K562 (cell line): Measurements from ENCODE around the gene PRDX6. TPM values are rescaled to one million over a fixed set of nuclear protein-coding genes. Genes with fewer than 3 reads are reported as not detected.

Experiments used
- ATAC-seq: fragments of 200-7000 bp; cut with Tn5 transposase; 3 replicates; pipeline ENCODE4 v1.9.1; 2020; ENCODE audit warnings: moderate library complexity
- BruUV-seq: library from RNA; stranded (reverse); fragments of 400-500 nt; replicated peaks from 2 replicates; lab custom pipeline; 2021; lab: Mats Ljungman, UMichigan
- CTCF ChIA-PET: fragments of 300-600 bp; formaldehyde crosslinking; extraction: SDS; loops from one replicate; lab custom pipeline; 2021; ENCODE audit warnings: low intra/inter-chr PET ratio; lab: Yijun Ruan, JAX
- POLR2A ChIA-PET: fragments of 300-600, 350-650 bp; sonication (Branson Sonifier 250); formaldehyde crosslinking; extraction: SDS; loops from one replicate; lab custom pipeline; 2021; ENCODE audit warnings: antibody characterized with exemption, inconsistent platforms; lab: Yijun Ruan, JAX
- DNase-seq, 4 experiments: peaks; one replicate each; pipeline versions ENCODE4 v3.0.0 to v3.0.0-alpha.2; 2011 to 2018; ENCODE audit warnings: low spot score in 3 of 4, mixed read lengths in 3 of 4; ENCODE audit errors: extremely low read depth in 1 of 4
- FAIRE-seq: peaks from 2 replicates; lab custom pipeline; 2011; peaks lifted over from hg19 to GRCh38; lab: Jason Lieb, UNC
- H2AFZ ChIP-seq: 2 replicates; pipeline ENCODE4 v1.6.0; 2011; ENCODE audit warnings: low read depth, low read length, control low read depth, inconsistent platforms
- H3K27ac ChIP-seq: fragments of 200-600 bp; 3 replicates; pipeline ENCODE4 v1.8.0; 2011; ENCODE audit warnings: low read depth, mild to moderate bottlenecking, control low read depth, inconsistent platforms, low read length, moderate library complexity, mixed read lengths; ENCODE audit errors: extremely low read depth
- H3K27me3 ChIP-seq, 2 experiments: fragments of 300-600 bp in 1 of 2; 2 replicates in 1 of 2; 3 replicates in 1 of 2; pipeline versions ENCODE4 v1.6.0 to v1.8.0; 2011; ENCODE audit warnings: inconsistent platforms in 2 of 2, low read length in 2 of 2, mild to moderate bottlenecking in 1 of 2, mixed read lengths in 1 of 2, moderate library complexity in 1 of 2; ENCODE audit not compliant: control insufficient read depth in 2 of 2, insufficient read depth in 2 of 2
- H3K36me3 ChIP-seq: fragments of 300-600 bp; 3 replicates; pipeline ENCODE4 v1.8.0; 2011; ENCODE audit warnings: mild to moderate bottlenecking, low read length, inconsistent platforms; ENCODE audit not compliant: control insufficient read depth, insufficient read depth
- H3K4me1 ChIP-seq, 2 experiments: fragments of 200-600 bp in 1 of 2; replicated peaks in 1 of 2; 2 replicates in 1 of 2; 3 replicates in 1 of 2; pipeline versions ENCODE4 v1.5.1 to v1.8.0; 2011; ENCODE audit warnings: inconsistent platforms in 2 of 2, low read length in 2 of 2, mild to moderate bottlenecking in 1 of 2, mixed read lengths in 1 of 2, moderate library complexity in 1 of 2; ENCODE audit not compliant: control insufficient read depth in 2 of 2, insufficient read depth in 2 of 2
- H3K4me2 ChIP-seq: 2 replicates; pipeline ENCODE4 v1.6.1; 2011; ENCODE audit warnings: low read length, control low read depth, inconsistent platforms, mixed read lengths; ENCODE audit not compliant: insufficient read depth
- H3K4me3 ChIP-seq: fragments of 200-600 bp; sonication (generic), shearing (Covaris generic); 2 replicates; pipeline ENCODE4 v1.5.1; 2016; ENCODE audit warnings: control low read depth, inconsistent platforms
- H3K79me2 ChIP-seq: fragments of 200-600 bp; 3 replicates; pipeline ENCODE4 v1.8.0; 2011; ENCODE audit warnings: low read length, inconsistent platforms; ENCODE audit not compliant: control insufficient read depth, insufficient read depth
- H3K9ac ChIP-seq, 2 experiments: 2 replicates each; pipeline versions ENCODE4 v1.6.0 to v1.6.1; 2011; ENCODE audit warnings: low read depth in 2 of 2, low read length in 2 of 2, control low read depth in 1 of 2, inconsistent platforms in 1 of 2, mild to moderate bottlenecking in 1 of 2, mixed read lengths in 1 of 2; ENCODE audit not compliant: insufficient read depth in 1 of 2
- H3K9me1 ChIP-seq: one replicate; pipeline ENCODE4 v1.6.0; 2011; ENCODE audit warnings: inconsistent platforms, mild to moderate bottlenecking, low read length, moderate library complexity; ENCODE audit not compliant: control insufficient read depth, insufficient read depth
- H3K9me3 ChIP-seq: replicated peaks from 2 replicates; pipeline ENCODE4 v1.5.1; 2011; ENCODE audit warnings: low read depth, low read length, inconsistent platforms; ENCODE audit not compliant: control insufficient read depth, insufficient read depth
- H4K20me1 ChIP-seq: replicated peaks from 2 replicates; pipeline ENCODE4 v1.6.1; 2011; ENCODE audit warnings: low read length, inconsistent platforms, mixed read lengths; ENCODE audit not compliant: control insufficient read depth, insufficient read depth
- C11orf30 ChIP-seq: fragments of 450-650 bp; IDR thresholded peaks from 2 replicates; pipeline ENCODE4 v1.6.1; 2016; ENCODE audit warnings: low read depth, mild to moderate bottlenecking
- DPF2 ChIP-seq: fragments of 450-650 bp; IDR thresholded peaks from 2 replicates; pipeline ENCODE4 v1.6.1; 2016
- MAFG ChIP-seq: fragments of 450-650 bp; conservative IDR thresholded peaks from 2 replicates; pipeline ENCODE4 v1.6.1; 2016; ENCODE audit warnings: missing genetic modification characterization, missing compliant biosample characterization
- MAFK ChIP-seq: IDR thresholded peaks from 2 replicates; pipeline ENCODE4 v1.6.1; 2011; ENCODE audit warnings: low read length, improper control_type of control experiment
- NFE2 ChIP-seq: IDR thresholded peaks from 2 replicates; pipeline ENCODE4 v1.6.1; 2014; ENCODE audit warnings: antibody characterized with exemption, low read depth
- RBM14 ChIP-seq: fragments of 200-400 bp; formaldehyde crosslinking; IDR thresholded peaks from 2 replicates; pipeline ENCODE4 v1.6.1; 2018; ENCODE audit warnings: low read depth, mild to moderate bottlenecking, low read length, moderate library complexity, borderline replicate concordance; ENCODE audit not compliant: insufficient read depth
- SMARCA5 ChIP-seq: fragments of 450-650 bp; IDR thresholded peaks from 2 replicates; pipeline ENCODE4 v1.6.1; 2016
- ZNF316 ChIP-seq: fragments of 450-650 bp; IDR thresholded peaks from 2 replicates; pipeline ENCODE4 v1.6.1; 2016
- WGBS: fragments of 100-300 bp; shearing (Covaris generic); methylation state at CpG from one replicate; pipeline ENCODE4 v1.1.6; 2016; ENCODE audit warnings: low coverage, mixed read lengths; ENCODE audit not compliant: insufficient coverage; ENCODE audit errors: missing lambda C conversion rate; 5-methylcytosine and 5-hydroxymethylcytosine counted together
- in situ Hi-C: fragments of 300-500 bp; cut with MboI; formaldehyde crosslinking; loops from 4 replicates; pipeline ENCODE4 v1.15.0; 2018; ENCODE audit warnings: inconsistent platforms, mixed read lengths
- intact Hi-C: fragments of 100-400 bp; cut with micrococcal nuclease; formaldehyde crosslinking; loops from 2 replicates; pipeline ENCODE4 v1.14.2; 2022
- polyA plus RNA-seq, 8 experiments: library from polyadenylated mRNA; depleted of rRNA in 4 of 8; stranded (reverse) in 5 of 8; unstranded in 3 of 8; fragments of >200 nt; fragmentation: Nextera tagmentation in 2 of 8; fragmentation: Illumina TruSeq in 1 of 8; extraction: Ambion mirVana in 2 of 8; extraction: Trizol in 1 of 8; gene quantifications; 2 replicates each; pipeline versions ENCODE4 v1.2.1 to v1.2.3, GENCODE V29; 2011 to 2014; ENCODE audit warnings: inconsistent platforms in 1 of 8, missing spikeins in 1 of 8
- total RNA-seq, 7 experiments: library from RNA; depleted of rRNA in 6 of 7; stranded (reverse); fragments of >200 nt in 6 of 7; fragmentation: Illumina TruSeq in 2 of 7; extraction: Trizol in 2 of 7; gene quantifications; 2 replicates each; pipeline versions ENCODE4 v1.2.1 to v1.2.3, GENCODE V29; 2011 to 2021; ENCODE audit warnings: low replicate concordance in 1 of 7

PRDX6 gene
- total and polyA plus RNA-seq, 9 of the 15 experiments (the other 6 are each of a cell fraction or from before 2014, with no cell fraction given): 277 to 1,082 (median 610) TPM

- CTCF ChIA-PET: interaction anchor here (1.0 kb wide), 1 partner anchor 641 kb away, joined by 3 read pairs; no protein-coding TSS in a partner anchor
- BruUV-seq: no TSS peak
- FAIRE-seq (no peak), DNase-seq (no peak), ATAC-seq (no peak)
- H3K4me2 ChIP-seq: no peak overlapping the region
- H3K9me3 ChIP-seq: no peaks in the 10 kb centered on the region
- H4K20me1 ChIP-seq: no peaks in the 10 kb centered on the region
- in situ Hi-C loops: loop anchor here (10.0 kb wide), 1 partner anchor 391 kb away; the partner anchor contains the start of genes CENPL and DARS2
- H3K4me1 ChIP-seq: peaks cover 7 to 52% of the 10 kb centered on the region in 2 experiments
- H2AFZ ChIP-seq: no peak overlapping the region
- peak; percentile 41; the same call in 1 of the 2 replicates for TF ChIP-seq C11orf30
- TF ChIP-seq SMARCA5: no peak
- peak; percentile 63 for TF ChIP-seq ZNF316
- TF ChIP-seq MAFK: peak; percentile 6; the same call in 1 of the 2 replicates
- no peak for TF ChIP-seq RBM14
- TF ChIP-seq DPF2: no peak
- TF ChIP-seq MAFG (tag): peak; percentile 50
- peak; percentile 50; the same call in 1 of the 2 replicates for TF ChIP-seq NFE2
- TF ChIP-seq, all 486 proteins: peak for 5
- H3K4me3 ChIP-seq: no peak overlapping the region
- no peak overlapping the region for H3K27ac ChIP-seq
- peaks cover 3% of the 10 kb centered on the region; the same call in 1 of the 3 replicates for H3K36me3 ChIP-seq
- no peaks in the 10 kb centered on the region for H3K27me3 ChIP-seq
- no peaks in the 10 kb centered on the region for H3K9me1 ChIP-seq
- H3K79me2 ChIP-seq: no peaks in the 10 kb centered on the region
- POLR2A ChIA-PET: no interaction called here
- intact Hi-C loops: loop anchor here (5.0 kb wide), 3 partner anchors 118 to 478 kb away; no protein-coding TSS in a partner anchor
- 70% methylated on average over 2 of the region's 2 CpGs for WGBS
- H3K9ac ChIP-seq: no peak overlapping the region
Measured at GRCh38 chr1:173433751-173434326, 43.3 kb upstream of the PRDX6 start.
